GM13976 (cell line): ENCODE measurements around the gene PCED1B.

Experiments used
- DNase-seq: peaks from one replicate; pipeline ENCODE4 v3.0.0; 2012; ENCODE audit warnings: low spot score
- CTCF ChIP-seq: IDR thresholded peaks from 2 replicates; pipeline ENCODE4 v1.5.1; 2012; ENCODE audit warnings: borderline replicate concordance, mild to moderate bottlenecking; ENCODE audit not compliant: insufficient read depth; ENCODE audit errors: extremely low read depth, missing control alignments, control extremely low read depth
- in situ Hi-C: fragments of 300-500 bp; cut with MboI; formaldehyde crosslinking; loops from one replicate; pipeline ENCODE4 v1.12.0; 2022; ENCODE audit warnings: low sequenced_read_pairs, mixed read lengths, inconsistent platforms; ENCODE audit not compliant: unreplicated experiment

Gene PCED1B

GRCh38 chr12:47079468-47079980 lies at the start of gene PCED1B, which contains the start of gene AMIGO2:
PCED1B (plus strand) TSS chr12:47079621; CDS start chr12:47235064, 155,443 bp downstream.
AMIGO2 (minus strand) TSS chr12:47079959; CDS start chr12:47079002, 957 bp downstream.
- TF ChIP-seq CTCF: peak; percentile 14
- peak; percentile 65 for DNase-seq
- in situ Hi-C loops: no loop called here

GRCh38 chr12:47029903-47030302 lies 49.5 kb upstream of the PCED1B start:
- TF ChIP-seq CTCF: no peak
- no peak for DNase-seq
- in situ Hi-C loops: no loop called here

- no peak for DNase-seq
- in situ Hi-C loops: no loop called here
- peak; percentile 28 for TF ChIP-seq CTCF
Observed at GRCh38 chr12:47032644-47033043, 46.8 kb upstream of the PCED1B start.

- in situ Hi-C loops: no loop called here
- no peak for DNase-seq
- TF ChIP-seq CTCF: no peak
Observed at GRCh38 chr12:47033081-47033480, 46.3 kb upstream of the PCED1B start.

- in situ Hi-C loops: no loop called here
- no peak for TF ChIP-seq CTCF
- DNase-seq: no peak
Observed at GRCh38 chr12:47033789-47034555, 45.4 kb upstream of the PCED1B start.

GRCh38 chr12:47034661-47035060 lies 44.8 kb upstream of the PCED1B start:
- no peak for DNase-seq
- in situ Hi-C loops: no loop called here
- TF ChIP-seq CTCF: no peak

GRCh38 chr12:47035484-47035883 lies 43.9 kb upstream of the PCED1B start:
- in situ Hi-C loops: no loop called here
- DNase-seq: no peak
- TF ChIP-seq CTCF: no peak
